NCI-H345 (cell line): ENCODE measurements around the gene LGMN.

ENCODE experiments used
- DNase-seq: peaks from one replicate; lab custom pipeline; 2025; lab: John Stamatoyannopoulos, UW

Gene LGMN

GRCh38 chr14:92726135-92726932, 22.1 kb downstream of the LGMN start:
- DNase-seq: no peak

- DNase-seq: no peak
Measured at GRCh38 chr14:92724516-92725340, 23.7 kb downstream of the LGMN start.

GRCh38 chr14:92719890-92720323, 28.5 kb downstream of the LGMN start:
- peak; percentile 10 for DNase-seq

GRCh38 chr14:92719421-92719820, 29.0 kb downstream of the LGMN start:
- DNase-seq: no peak

- no peak for DNase-seq
Measured at GRCh38 chr14:92718664-92719063, 29.8 kb downstream of the LGMN start.

GRCh38 chr14:92717571-92718042, 30.8 kb downstream of the LGMN start:
- no peak for DNase-seq

GRCh38 chr14:92716131-92716530, 32.3 kb downstream of the LGMN start:
- DNase-seq: no peak

GRCh38 chr14:92714739-92715307, 33.6 kb downstream of the LGMN start:
- peak; percentile 76 for DNase-seq

GRCh38 chr14:92712654-92713051, 35.8 kb downstream of the LGMN start:
- DNase-seq: no peak

- DNase-seq: no peak
Measured at GRCh38 chr14:92711976-92712653, 36.3 kb downstream of the LGMN start.

- no peak for DNase-seq
Measured at GRCh38 chr14:92710001-92710341, 38.5 kb downstream of the LGMN start.

- no peak for DNase-seq
Measured at GRCh38 chr14:92709340-92710000, 39.0 kb downstream of the LGMN start.

- DNase-seq: no peak
Measured at GRCh38 chr14:92706386-92706785, 42.0 kb downstream of the LGMN start.

GRCh38 chr14:92704821-92705220, 43.6 kb downstream of the LGMN start:
- no peak for DNase-seq

GRCh38 chr14:92704036-92704804, 44.2 kb downstream of the LGMN start:
- DNase-seq: no peak

GRCh38 chr14:92703516-92703915, 44.9 kb downstream of the LGMN start:
- DNase-seq: no peak

- DNase-seq: no peak
Measured at GRCh38 chr14:92702441-92702918, 45.9 kb downstream of the LGMN start.

- DNase-seq: no peak
Measured at GRCh38 chr14:92701826-92702225, 46.6 kb downstream of the LGMN start.

- DNase-seq: no peak
Measured at GRCh38 chr14:92698393-92698792, 50.0 kb downstream of the LGMN start.

GRCh38 chr14:92696366-92696765, 52.1 kb downstream of the LGMN start:
- DNase-seq: no peak

- DNase-seq: no peak
Measured at GRCh38 chr14:92695562-92695961, 52.9 kb downstream of the LGMN start.
